GM19099 (cell line): Measurements from ENCODE around the gene PATE2.

ENCODE experiments used
- POLR2A ChIP-seq: IDR thresholded peaks from 3 replicates; pipeline ENCODE4 v1.6.1; 2011; ENCODE audit warnings: low read depth; ENCODE audit not compliant: insufficient read length; ENCODE audit errors: extremely low read depth

Gene PATE2

GRCh38 chr11:125756050-125756449, 22.6 kb downstream of the PATE2 start:
- TF ChIP-seq POLR2A = no peak

GRCh38 chr11:125750629-125751028, 28.0 kb downstream of the PATE2 start:
- no peak for TF ChIP-seq POLR2A

- TF ChIP-seq POLR2A = no peak
These were observed 32.6 kb downstream of the PATE2 start, which contains the start of gene PATE1 for GRCh38 chr11:125745979-125746378. TSS of gene PATE1 (plus strand) at chr11:125746279. CDS start at chr11:125746305, 26 bp downstream.

GRCh38 chr11:125743681-125744080, 34.9 kb downstream of the PATE2 start:
- TF ChIP-seq POLR2A = no peak

- no peak for TF ChIP-seq POLR2A
These were observed 38.0 kb downstream of the PATE2 start for GRCh38 chr11:125740617-125741016.

- no peak for TF ChIP-seq POLR2A
These were observed 49.7 kb downstream of the PATE2 start for GRCh38 chr11:125728969-125729368.
